ENCODE measurements around the gene CNTNAP2. TPM values are rescaled to one million over a fixed set of nuclear protein-coding genes. Genes with fewer than 3 reads are reported as not detected.

CNTNAP2 gene
- polyA plus RNA-seq, 4 donors: 0.54 to 10.1 (median 2.6) TPM

DNA sequence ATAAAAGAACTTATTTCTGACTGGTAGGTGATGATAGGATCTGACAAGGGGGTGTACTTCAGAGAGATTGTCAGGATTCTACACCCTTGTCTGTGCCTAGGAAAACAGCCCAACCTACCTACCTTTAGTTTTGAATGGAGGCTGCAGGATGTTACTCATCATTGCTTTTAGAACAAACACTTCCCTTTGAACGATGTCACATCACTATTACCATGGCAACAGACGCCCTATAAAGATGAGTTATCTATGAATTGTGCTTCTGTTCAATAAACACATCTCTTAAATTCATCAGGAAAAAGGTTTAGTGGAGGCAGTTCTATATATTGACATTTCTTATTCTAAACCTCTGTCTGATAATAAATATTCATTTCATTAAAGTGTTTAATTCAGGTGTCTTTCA is 362.4 kb downstream of the CNTNAP2 start:
- DNase-seq: no peak
- Histone ChIP-seq H3K27me3 (ENCODE audit: control insufficient read depth in 3 of 3, insufficient read depth in 3 of 3, low read length in 3 of 3) (no peaks in the 10 kb centered on the region), H3K9me3 (ENCODE audit: control insufficient read depth in 2 of 2, insufficient read depth in 1 of 2, low read depth in 1 of 2, low read length in 1 of 2) (no peaks in the 10 kb centered on the region), H3K36me3 (ENCODE audit: control insufficient read depth in 3 of 3, insufficient read depth in 2 of 3, low read depth in 1 of 3, low read length in 3 of 3) (no peaks in the 10 kb centered on the region), H3K27ac (ENCODE audit: low read depth in 1 of 3, low read length in 2 of 3) (no peak overlapping the region), H3K4me1 (ENCODE audit: control insufficient read depth in 3 of 3, insufficient read depth in 2 of 3, low read depth in 1 of 3, low read length in 2 of 3) (no peaks in the 10 kb centered on the region), H3K4me3 (ENCODE audit: low read depth in 1 of 3, low read length in 3 of 3) (no peak overlapping the region)
- no peak for FAIRE-seq
- WGBS, 3 donors: 40 to 49% (median 46%) methylated on average over 2 of the region's 2 CpGs

- no peaks in the 10 kb centered on the region for H3K27me3 ChIP-seq (ENCODE audit: control insufficient read depth in 3 of 3, insufficient read depth in 3 of 3, low read length in 3 of 3)
- H3K9me3 ChIP-seq (ENCODE audit: control insufficient read depth in 2 of 2, insufficient read depth in 1 of 2, low read depth in 1 of 2, low read length in 1 of 2): peaks cover 0 to 13% of the 10 kb centered on the region in 2 donors
- no peak overlapping the region for H3K27ac ChIP-seq (ENCODE audit: low read depth in 1 of 3, low read length in 2 of 3)
- DNase-seq (no peak), FAIRE-seq (no peak)
- WGBS, 3 donors: 93 to 95% (median 94%) methylated on average over 3 of the region's 3 CpGs
- no peak overlapping the region for H3K4me3 ChIP-seq (ENCODE audit: low read depth in 1 of 3, low read length in 3 of 3)
- H3K4me1 ChIP-seq (ENCODE audit: control insufficient read depth in 3 of 3, insufficient read depth in 2 of 3, low read depth in 1 of 3, low read length in 2 of 3): no peaks in the 10 kb centered on the region
- H3K36me3 ChIP-seq (ENCODE audit: control insufficient read depth in 3 of 3, insufficient read depth in 2 of 3, low read depth in 1 of 3, low read length in 3 of 3): no peaks in the 10 kb centered on the region
These were observed 369.9 kb downstream of the CNTNAP2 start for GRCh38 chr7:146486519-146486918.

DNA sequence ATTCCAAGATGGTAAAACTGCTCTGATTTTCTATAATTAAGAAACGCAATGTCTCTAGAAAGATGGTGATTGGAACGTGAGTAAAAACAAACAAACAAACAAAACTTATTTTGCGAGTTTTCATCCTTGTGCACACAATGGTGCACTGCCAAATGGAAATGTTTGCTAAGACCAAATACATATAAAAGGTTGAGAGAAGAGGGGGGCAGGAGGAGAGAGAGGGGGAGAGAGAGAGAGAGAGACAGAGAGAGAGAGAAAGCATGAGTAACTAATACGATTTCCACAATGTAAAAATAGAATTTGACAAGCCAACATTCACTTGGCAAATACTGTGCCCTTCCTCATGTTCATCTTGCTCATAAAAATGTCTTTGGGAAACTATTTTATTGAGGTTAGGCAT is 375.4 kb downstream of the CNTNAP2 start:
- Histone ChIP-seq H3K9me3 (ENCODE audit: control insufficient read depth in 2 of 2, insufficient read depth in 1 of 2, low read depth in 1 of 2, low read length in 1 of 2) (peaks cover 0 to 13% of the 10 kb centered on the region in 2 donors), H3K36me3 (ENCODE audit: control insufficient read depth in 3 of 3, insufficient read depth in 2 of 3, low read depth in 1 of 3, low read length in 3 of 3) (no peaks in the 10 kb centered on the region), H3K27me3 (ENCODE audit: control insufficient read depth in 3 of 3, insufficient read depth in 3 of 3, low read length in 3 of 3) (no peaks in the 10 kb centered on the region), H3K27ac (ENCODE audit: low read depth in 1 of 3, low read length in 2 of 3) (no peak overlapping the region), H3K4me3 (ENCODE audit: low read depth in 1 of 3, low read length in 3 of 3) (no peak overlapping the region), H3K4me1 (ENCODE audit: control insufficient read depth in 3 of 3, insufficient read depth in 2 of 3, low read depth in 1 of 3, low read length in 2 of 3) (no peaks in the 10 kb centered on the region)
- WGBS, 3 donors: 35 to 67% (median 49%) methylated on average over 4 of the region's 4 CpGs
- FAIRE-seq: no peak
- DNase-seq: no peak

- no peaks in the 10 kb centered on the region for H3K36me3 ChIP-seq (ENCODE audit: control insufficient read depth in 3 of 3, insufficient read depth in 2 of 3, low read depth in 1 of 3, low read length in 3 of 3)
- H3K9me3 ChIP-seq (ENCODE audit: control insufficient read depth in 2 of 2, insufficient read depth in 1 of 2, low read depth in 1 of 2, low read length in 1 of 2): peaks cover 0 to 3% of the 10 kb centered on the region in 2 donors
- no peaks in the 10 kb centered on the region for H3K4me1 ChIP-seq (ENCODE audit: control insufficient read depth in 3 of 3, insufficient read depth in 2 of 3, low read depth in 1 of 3, low read length in 2 of 3)
- 31 to 54% (median 50%) methylated on average over 6 of the region's 6 CpGs for WGBS, 3 donors
- no peak overlapping the region for H3K27ac ChIP-seq (ENCODE audit: low read depth in 1 of 3, low read length in 2 of 3)
- FAIRE-seq (no peak), DNase-seq (no peak)
- no peak overlapping the region for H3K4me3 ChIP-seq (ENCODE audit: low read depth in 1 of 3, low read length in 3 of 3)
- no peaks in the 10 kb centered on the region for H3K27me3 ChIP-seq (ENCODE audit: control insufficient read depth in 3 of 3, insufficient read depth in 3 of 3, low read length in 3 of 3)
These were observed 378.5 kb downstream of the CNTNAP2 start for GRCh38 chr7:146494952-146495596.

- H3K9me3 ChIP-seq (ENCODE audit: control insufficient read depth in 2 of 2, insufficient read depth in 1 of 2, low read depth in 1 of 2, low read length in 1 of 2): peaks cover 0 to 3% of the 10 kb centered on the region in 2 donors
- H3K27ac ChIP-seq (ENCODE audit: low read depth in 1 of 3, low read length in 2 of 3): no peak overlapping the region
- no peak for DNase-seq
- no peaks in the 10 kb centered on the region for H3K27me3 ChIP-seq (ENCODE audit: control insufficient read depth in 3 of 3, insufficient read depth in 3 of 3, low read length in 3 of 3)
- H3K4me1 ChIP-seq (ENCODE audit: control insufficient read depth in 3 of 3, insufficient read depth in 2 of 3, low read depth in 1 of 3, low read length in 2 of 3): no peaks in the 10 kb centered on the region
- 23 to 54% (median 31%) methylated on average over 2 of the region's 2 CpGs for WGBS, 3 donors
- no peak for FAIRE-seq
- H3K36me3 ChIP-seq (ENCODE audit: control insufficient read depth in 3 of 3, insufficient read depth in 2 of 3, low read depth in 1 of 3, low read length in 3 of 3): no peaks in the 10 kb centered on the region
- H3K4me3 ChIP-seq (ENCODE audit: low read depth in 1 of 3, low read length in 3 of 3): no peak overlapping the region
These were observed 380.1 kb downstream of the CNTNAP2 start for GRCh38 chr7:146496657-146497056.

GRCh38 chr7:146499970-146500369 is 383.4 kb downstream of the CNTNAP2 start:
- Histone ChIP-seq H3K4me3 (ENCODE audit: low read depth in 1 of 3, low read length in 3 of 3) (no peak overlapping the region), H3K9me3 (ENCODE audit: control insufficient read depth in 2 of 2, insufficient read depth in 1 of 2, low read depth in 1 of 2, low read length in 1 of 2) (peaks cover 0 to 22% of the 10 kb centered on the region in 2 donors), H3K36me3 (ENCODE audit: control insufficient read depth in 3 of 3, insufficient read depth in 2 of 3, low read depth in 1 of 3, low read length in 3 of 3) (no peaks in the 10 kb centered on the region), H3K27ac (ENCODE audit: low read depth in 1 of 3, low read length in 2 of 3) (no peak overlapping the region), H3K4me1 (ENCODE audit: control insufficient read depth in 3 of 3, insufficient read depth in 2 of 3, low read depth in 1 of 3, low read length in 2 of 3) (no peaks in the 10 kb centered on the region), H3K27me3 (ENCODE audit: control insufficient read depth in 3 of 3, insufficient read depth in 3 of 3, low read length in 3 of 3) (no peaks in the 10 kb centered on the region)
- DNase-seq: no peak
- WGBS, 3 donors: 49 to 66% (median 52%) methylated on average over 2 of the region's 2 CpGs
- no peak for FAIRE-seq

DNA sequence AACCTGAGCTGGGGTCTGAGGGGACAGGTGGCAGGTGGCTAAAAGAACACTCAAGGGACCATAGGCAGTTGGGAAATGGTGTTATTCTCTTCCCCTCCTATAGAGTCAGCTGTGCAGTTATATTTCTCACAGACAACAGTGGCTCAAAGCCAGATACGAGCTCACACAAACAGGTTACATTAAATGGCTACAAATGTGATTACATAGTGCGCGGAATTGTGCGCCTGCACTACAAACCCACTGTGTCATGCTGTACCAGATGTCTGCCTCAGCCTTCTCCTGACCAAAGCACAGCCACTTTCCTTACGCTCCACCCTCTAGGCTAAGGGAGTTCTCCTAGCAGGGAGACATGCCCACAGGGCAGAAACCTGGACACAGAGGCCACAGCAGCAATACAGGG is 387.2 kb downstream of the CNTNAP2 start:
- H3K4me1 ChIP-seq (ENCODE audit: control insufficient read depth in 3 of 3, insufficient read depth in 2 of 3, low read depth in 1 of 3, low read length in 2 of 3): no peaks in the 10 kb centered on the region

DNA sequence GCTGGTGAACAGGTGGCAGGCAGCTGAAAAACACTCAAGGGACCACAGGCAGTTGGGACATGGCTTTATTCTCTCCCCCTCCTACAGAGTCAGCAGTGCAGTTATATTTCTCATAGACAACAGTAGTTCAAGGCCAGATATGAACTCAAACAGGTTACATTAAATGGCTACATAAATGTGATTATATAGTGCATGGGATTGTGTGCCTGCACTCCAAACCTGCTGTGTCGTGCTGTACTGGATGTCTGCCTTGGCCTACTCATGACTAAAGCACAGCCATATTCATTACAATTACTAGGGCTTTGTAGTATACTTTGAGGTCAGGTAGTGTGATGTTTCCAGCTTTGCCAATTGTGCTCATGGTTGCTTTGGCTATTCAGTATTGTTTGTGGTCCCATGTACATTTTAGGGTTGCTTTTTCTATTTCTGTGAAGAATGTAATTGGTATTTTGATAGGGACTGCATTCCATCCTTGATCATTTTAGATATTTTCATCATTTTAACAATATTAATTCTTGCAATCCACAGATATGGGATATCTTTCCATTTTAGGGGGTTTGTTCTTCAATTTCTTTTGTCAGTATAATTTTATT is 393.6 kb downstream of the CNTNAP2 start:
- Histone ChIP-seq H3K27ac (ENCODE audit: low read depth in 1 of 3, low read length in 2 of 3) (no peak overlapping the region), H3K27me3 (ENCODE audit: control insufficient read depth in 3 of 3, insufficient read depth in 3 of 3, low read length in 3 of 3) (no peaks in the 10 kb centered on the region), H3K36me3 (ENCODE audit: control insufficient read depth in 3 of 3, insufficient read depth in 2 of 3, low read depth in 1 of 3, low read length in 3 of 3) (no peaks in the 10 kb centered on the region), H3K9me3 (ENCODE audit: control insufficient read depth in 2 of 2, insufficient read depth in 1 of 2, low read depth in 1 of 2, low read length in 1 of 2) (peaks cover 0 to 56% of the 10 kb centered on the region in 2 donors), H3K4me1 (ENCODE audit: control insufficient read depth in 3 of 3, insufficient read depth in 2 of 3, low read depth in 1 of 3, low read length in 2 of 3) (no peaks in the 10 kb centered on the region), H3K4me3 (ENCODE audit: low read depth in 1 of 3, low read length in 3 of 3) (no peak overlapping the region)
- DNase-seq: no peak
- FAIRE-seq: no peak
- 57 to 74% (median 61%) methylated on average over 1 of the region's 1 CpG for WGBS, 3 donors

More for the DNA sequence above, 387.2 kb downstream of the CNTNAP2 start:
- H3K9me3 ChIP-seq (ENCODE audit: control insufficient read depth in 2 of 2, insufficient read depth in 1 of 2, low read depth in 1 of 2, low read length in 1 of 2): peaks cover 0 to 59% of the 10 kb centered on the region in 2 donors
- no peaks in the 10 kb centered on the region for H3K27me3 ChIP-seq (ENCODE audit: control insufficient read depth in 3 of 3, insufficient read depth in 3 of 3, low read length in 3 of 3)
- FAIRE-seq: no peak
- WGBS, 3 donors: 83 to 88% (median 83%) methylated on average over 5 of the region's 5 CpGs
- no peak overlapping the region for H3K27ac ChIP-seq (ENCODE audit: low read depth in 1 of 3, low read length in 2 of 3)
- H3K4me3 ChIP-seq (ENCODE audit: low read depth in 1 of 3, low read length in 3 of 3): no peak overlapping the region
- DNase-seq: no peak
- H3K36me3 ChIP-seq (ENCODE audit: control insufficient read depth in 3 of 3, insufficient read depth in 2 of 3, low read depth in 1 of 3, low read length in 3 of 3): no peaks in the 10 kb centered on the region

DNA sequence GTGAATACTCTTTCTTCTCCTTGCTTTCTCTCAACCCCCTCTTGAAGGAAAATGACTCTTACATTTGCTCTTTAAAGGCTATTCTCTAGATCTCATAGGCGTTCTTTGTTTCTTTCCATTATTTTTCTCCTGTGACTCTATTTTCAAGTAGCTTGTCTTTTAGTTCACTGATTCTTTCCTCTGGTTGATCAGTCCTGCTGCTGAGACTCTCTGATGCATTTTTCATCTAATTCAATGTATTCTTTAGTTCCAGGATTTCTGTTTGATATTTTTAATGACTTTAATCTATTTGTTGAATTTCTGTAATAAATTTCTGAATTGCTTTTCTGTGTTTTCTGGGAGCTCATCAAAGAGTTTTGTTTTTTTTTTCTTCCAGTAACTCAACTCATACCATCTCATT is 397.7 kb downstream of the CNTNAP2 start:
- no peak for DNase-seq
- WGBS, 3 donors: 74 to 97% (median 95%) methylated on average over 1 of the region's 1 CpG
- Histone ChIP-seq H3K4me3 (ENCODE audit: low read depth in 1 of 3, low read length in 3 of 3) (no peak overlapping the region), H3K9me3 (ENCODE audit: control insufficient read depth in 2 of 2, insufficient read depth in 1 of 2, low read depth in 1 of 2, low read length in 1 of 2) (peaks cover 0 to 18% of the 10 kb centered on the region in 2 donors), H3K4me1 (ENCODE audit: control insufficient read depth in 3 of 3, insufficient read depth in 2 of 3, low read depth in 1 of 3, low read length in 2 of 3) (no peaks in the 10 kb centered on the region), H3K36me3 (ENCODE audit: control insufficient read depth in 3 of 3, insufficient read depth in 2 of 3, low read depth in 1 of 3, low read length in 3 of 3) (no peaks in the 10 kb centered on the region), H3K27me3 (ENCODE audit: control insufficient read depth in 3 of 3, insufficient read depth in 3 of 3, low read length in 3 of 3) (no peaks in the 10 kb centered on the region), H3K27ac (ENCODE audit: low read depth in 1 of 3, low read length in 2 of 3) (no peak overlapping the region)
- no peak for FAIRE-seq

Measured in small intestine (tissue), 7 donors.